Loucy (cell line): Measurements from ENCODE around the gene MCC.

Experiments used
- H2AFZ ChIP-seq: fragments of 200-600 bp; sonication (generic); 2 replicates; pipeline ENCODE4 v1.6.0; 2016; ENCODE audit warnings: antibody characterized with exemption, mild to moderate bottlenecking, low read length, moderate library complexity
- H3F3A ChIP-seq: fragments of 200-600 bp; 2 replicates; pipeline ENCODE4 v1.6.0; 2016; ENCODE audit warnings: antibody characterized with exemption, low read depth, mild to moderate bottlenecking
- H3K27me3 ChIP-seq: fragments of 200-600 bp; sonication (generic); 2 replicates; pipeline ENCODE4 v1.6.1; 2014; ENCODE audit warnings: low read length, mild to moderate bottlenecking; ENCODE audit not compliant: insufficient read depth, poor library complexity, severe bottlenecking
- H3K36me3 ChIP-seq: fragments of 200-600 bp; sonication (generic); 2 replicates; pipeline ENCODE4 v1.6.1; 2016; ENCODE audit warnings: low read length; ENCODE audit not compliant: insufficient read depth
- H3K4me1 ChIP-seq: fragments of 200-600 bp; sonication (generic); 2 replicates; pipeline ENCODE4 v1.5.1; 2014; ENCODE audit warnings: low read length, mild to moderate bottlenecking; ENCODE audit not compliant: insufficient read depth, poor library complexity, severe bottlenecking
- H3K4me2 ChIP-seq: fragments of 200-600 bp; sonication (generic); 2 replicates; pipeline ENCODE4 v1.6.0; 2014; ENCODE audit warnings: antibody characterized with exemption, low read length, low read depth, mild to moderate bottlenecking; ENCODE audit not compliant: poor library complexity, severe bottlenecking
- H3K4me3 ChIP-seq: fragments of 200-600 bp; sonication (generic); 2 replicates; pipeline ENCODE4 v1.5.1; 2014; ENCODE audit warnings: low read length, mild to moderate bottlenecking, mixed read lengths; ENCODE audit not compliant: poor library complexity, severe bottlenecking
- H3K79me2 ChIP-seq: fragments of 200-600 bp; sonication (generic); 2 replicates; pipeline ENCODE4 v1.6.1; 2014; ENCODE audit warnings: low read length; ENCODE audit not compliant: insufficient read depth
- H3K9ac ChIP-seq: fragments of 200-600 bp; sonication (generic); 2 replicates; pipeline ENCODE4 v1.6.0; 2014; ENCODE audit warnings: mild to moderate bottlenecking, low read depth, low read length, moderate library complexity; ENCODE audit not compliant: poor library complexity, severe bottlenecking
- H3K9me2 ChIP-seq: fragments of 200-600 bp; sonication (generic); replicated peaks from 2 replicates; pipeline ENCODE4 v1.6.1; 2016; ENCODE audit warnings: low read depth, low read length, mixed read lengths
- H3K9me3 ChIP-seq: fragments of 200-600 bp; sonication (generic); 2 replicates; pipeline ENCODE4 v1.6.1; 2014; ENCODE audit warnings: mild to moderate bottlenecking, antibody characterized with exemption, low read length, low read depth; ENCODE audit not compliant: insufficient read depth
- H4K20me1 ChIP-seq: fragments of 200-600 bp; sonication (generic); 2 replicates; pipeline ENCODE4 v1.6.0; 2014; ENCODE audit warnings: antibody characterized with exemption, low read length, mild to moderate bottlenecking; ENCODE audit not compliant: insufficient read depth, poor library complexity, severe bottlenecking
- EZH2phosphoT487 ChIP-seq: fragments of 200-600 bp; IDR thresholded peaks from 2 replicates; pipeline ENCODE4 v1.6.1; 2018; ENCODE audit warnings: antibody characterized with exemption, mild to moderate bottlenecking, moderate library complexity, borderline replicate concordance
- TF ChIP-seq, protein P1 (sequence below): fragments of 200-600 bp; sonication (generic); conservative IDR thresholded peaks from 2 replicates; pipeline ENCODE4 v1.5.1; 2014; ENCODE audit warnings: mild to moderate bottlenecking, antibody characterized with exemption, low read length

MCC gene

DNA sequence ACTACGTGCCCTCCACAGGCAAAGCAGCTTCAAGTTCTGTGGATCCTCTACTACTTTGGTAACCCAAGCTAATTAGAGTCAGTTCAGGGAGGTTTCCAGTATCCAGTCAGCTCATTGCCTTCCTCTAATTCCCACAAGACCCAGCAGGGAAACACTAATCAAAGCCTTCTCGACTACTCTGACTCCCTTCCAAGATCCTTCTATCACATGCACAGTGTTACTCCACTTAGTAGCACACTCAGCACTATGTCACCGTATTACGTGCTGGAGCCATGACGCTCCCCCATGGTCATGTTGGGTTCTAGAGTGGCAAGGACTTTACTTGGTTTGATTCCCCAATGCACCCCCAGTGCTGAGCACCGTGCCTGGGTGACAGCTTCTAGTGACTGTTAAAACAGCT lies 458.6 kb downstream of the MCC start:
- Histone ChIP-seq H4K20me1 (no peaks in the 10 kb centered on the region), H3K9ac (no peak overlapping the region), H3K9me2 (no peaks in the 10 kb centered on the region), H2AFZ (no peak overlapping the region), H3K36me3 (peaks cover 15% of the 10 kb centered on the region; the same call in 1 of the 2 replicates), H3K79me2 (no peaks in the 10 kb centered on the region), H3K4me3 (no peak overlapping the region), H3K4me1 (no peaks in the 10 kb centered on the region), H3K9me3 (no peaks in the 10 kb centered on the region), H3K4me2 (no peak overlapping the region), H3K27me3 (no peaks in the 10 kb centered on the region), H3F3A (no peaks in the 10 kb centered on the region)
- TF ChIP-seq, protein P1, sequence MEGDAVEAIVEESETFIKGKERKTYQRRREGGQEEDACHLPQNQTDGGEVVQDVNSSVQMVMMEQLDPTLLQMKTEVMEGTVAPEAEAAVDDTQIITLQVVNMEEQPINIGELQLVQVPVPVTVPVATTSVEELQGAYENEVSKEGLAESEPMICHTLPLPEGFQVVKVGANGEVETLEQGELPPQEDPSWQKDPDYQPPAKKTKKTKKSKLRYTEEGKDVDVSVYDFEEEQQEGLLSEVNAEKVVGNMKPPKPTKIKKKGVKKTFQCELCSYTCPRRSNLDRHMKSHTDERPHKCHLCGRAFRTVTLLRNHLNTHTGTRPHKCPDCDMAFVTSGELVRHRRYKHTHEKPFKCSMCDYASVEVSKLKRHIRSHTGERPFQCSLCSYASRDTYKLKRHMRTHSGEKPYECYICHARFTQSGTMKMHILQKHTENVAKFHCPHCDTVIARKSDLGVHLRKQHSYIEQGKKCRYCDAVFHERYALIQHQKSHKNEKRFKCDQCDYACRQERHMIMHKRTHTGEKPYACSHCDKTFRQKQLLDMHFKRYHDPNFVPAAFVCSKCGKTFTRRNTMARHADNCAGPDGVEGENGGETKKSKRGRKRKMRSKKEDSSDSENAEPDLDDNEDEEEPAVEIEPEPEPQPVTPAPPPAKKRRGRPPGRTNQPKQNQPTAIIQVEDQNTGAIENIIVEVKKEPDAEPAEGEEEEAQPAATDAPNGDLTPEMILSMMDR: no peak
- no peak for TF ChIP-seq EZH2phosphoT487

DNA sequence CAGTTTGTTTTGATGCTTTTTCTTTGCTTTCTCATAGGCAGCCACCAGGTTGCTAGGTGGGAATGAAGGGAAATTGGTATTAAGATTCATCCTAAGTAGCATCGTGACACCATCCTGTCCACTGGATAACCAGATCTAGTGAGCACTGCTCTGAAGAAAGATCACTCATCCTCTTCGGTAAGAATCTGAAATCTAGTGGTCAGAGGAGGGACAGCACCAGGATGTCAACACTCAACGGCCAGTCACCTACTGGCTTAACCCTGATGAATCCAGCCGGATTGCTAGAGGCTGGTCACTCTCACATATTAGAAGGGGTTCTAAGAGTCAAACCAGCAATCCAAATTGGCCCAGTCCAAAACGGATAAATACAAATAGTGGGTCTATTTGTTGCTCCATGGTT lies 460.8 kb downstream of the MCC start:
- Histone ChIP-seq H3K27me3 (no peaks in the 10 kb centered on the region), H3K9me2 (no peaks in the 10 kb centered on the region), H3K36me3 (peaks cover 15% of the 10 kb centered on the region; the same call in 1 of the 2 replicates), H3K79me2 (no peaks in the 10 kb centered on the region), H3K4me2 (no peak overlapping the region), H3K4me1 (peaks cover 11% of the 10 kb centered on the region), H3K4me3 (no peak overlapping the region), H3K9ac (no peak overlapping the region), H3F3A (no peaks in the 10 kb centered on the region), H4K20me1 (peaks cover 6% of the 10 kb centered on the region), H3K9me3 (no peaks in the 10 kb centered on the region), H2AFZ (no peak overlapping the region)
- TF ChIP-seq, protein P1: no peak
- TF ChIP-seq EZH2phosphoT487: no peak

DNA sequence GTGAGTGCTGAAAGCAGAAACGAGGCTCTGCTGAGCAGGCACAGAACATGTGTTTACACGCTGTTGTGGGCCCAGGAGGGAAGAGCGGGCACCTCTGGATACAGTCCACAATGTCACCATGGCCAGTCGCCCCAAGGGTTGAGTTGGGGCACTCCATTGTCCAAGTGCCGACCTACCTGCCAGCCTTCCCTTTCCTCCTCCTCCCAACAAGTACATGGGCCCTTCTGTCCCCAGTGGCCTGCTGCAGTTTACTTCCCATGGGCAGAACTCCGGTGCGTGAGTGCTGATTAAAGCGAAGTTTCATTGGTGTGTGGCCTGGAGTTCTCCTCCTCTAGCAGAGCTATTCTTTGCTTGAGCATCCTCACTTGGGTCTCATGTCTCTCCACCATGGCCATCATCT lies 461.2 kb downstream of the MCC start:
- H3F3A ChIP-seq: no peaks in the 10 kb centered on the region
- H3K4me3 ChIP-seq: no peak overlapping the region
- no peaks in the 10 kb centered on the region for H3K27me3 ChIP-seq
- no peak overlapping the region for H3K4me2 ChIP-seq
- H3K36me3 ChIP-seq: peaks cover 15% of the 10 kb centered on the region; the same call in 1 of the 2 replicates
- TF ChIP-seq, protein P1: no peak
- no peak for TF ChIP-seq EZH2phosphoT487
- H3K9me3 ChIP-seq: no peaks in the 10 kb centered on the region
- no peaks in the 10 kb centered on the region for H3K79me2 ChIP-seq
- H3K9ac ChIP-seq: no peak overlapping the region
- no peaks in the 10 kb centered on the region for H3K9me2 ChIP-seq
- peaks cover 15% of the 10 kb centered on the region for H3K4me1 ChIP-seq
- H2AFZ ChIP-seq: no peak overlapping the region
- H4K20me1 ChIP-seq: peaks cover 9% of the 10 kb centered on the region
